ENCODE results near the gene GRIN3A. TPM values are rescaled to one million over a fixed set of nuclear protein-coding genes. Genes with fewer than 3 reads are reported as not detected.

The GRIN3A gene
- total RNA-seq = under 1 TPM in 3 of 4 donors, not detected in 1; 0.27 to 0.48 (median 0.37) TPM

- Histone ChIP-seq H3K27me3 (peaks cover 87% of the 10 kb centered on the region), H3K4me3 (peak within 1 kb of the TSS; percentile 16 to 51 (median 29)), H3K4me1 (peaks cover 7 to 19% (median 14%) of the 10 kb centered on the region in 4 donors), H3K9me3 (no peaks in the 10 kb centered on the region), H3K36me3 (no peaks in the 10 kb centered on the region), H3K27ac (no peak within 1 kb of the TSS)
- DNase-seq = peak; percentile 26
- intact Hi-C loops (cut with DNase I; ENCODE audit: low total_unique reads) = no loop called here
- in situ Hi-C loops (cut with MboI; ENCODE audit: low pct_ligation_motif_present in 1 of 4, low pct_unique_long_range_greater_than_20kb in 1 of 4, low sequenced_read_pairs in 3 of 4) = no loop called here
- TF ChIP-seq POLR2AphosphoS5 (IDR thresholded peaks at IDR 0.05) (no peak), POLR2A (IDR thresholded peaks at IDR 0.05) (no peak), EP300 (IDR thresholded peaks at IDR 0.05; ENCODE audit: low read depth) (no peak)
- TF ChIP-seq, protein P1, sequence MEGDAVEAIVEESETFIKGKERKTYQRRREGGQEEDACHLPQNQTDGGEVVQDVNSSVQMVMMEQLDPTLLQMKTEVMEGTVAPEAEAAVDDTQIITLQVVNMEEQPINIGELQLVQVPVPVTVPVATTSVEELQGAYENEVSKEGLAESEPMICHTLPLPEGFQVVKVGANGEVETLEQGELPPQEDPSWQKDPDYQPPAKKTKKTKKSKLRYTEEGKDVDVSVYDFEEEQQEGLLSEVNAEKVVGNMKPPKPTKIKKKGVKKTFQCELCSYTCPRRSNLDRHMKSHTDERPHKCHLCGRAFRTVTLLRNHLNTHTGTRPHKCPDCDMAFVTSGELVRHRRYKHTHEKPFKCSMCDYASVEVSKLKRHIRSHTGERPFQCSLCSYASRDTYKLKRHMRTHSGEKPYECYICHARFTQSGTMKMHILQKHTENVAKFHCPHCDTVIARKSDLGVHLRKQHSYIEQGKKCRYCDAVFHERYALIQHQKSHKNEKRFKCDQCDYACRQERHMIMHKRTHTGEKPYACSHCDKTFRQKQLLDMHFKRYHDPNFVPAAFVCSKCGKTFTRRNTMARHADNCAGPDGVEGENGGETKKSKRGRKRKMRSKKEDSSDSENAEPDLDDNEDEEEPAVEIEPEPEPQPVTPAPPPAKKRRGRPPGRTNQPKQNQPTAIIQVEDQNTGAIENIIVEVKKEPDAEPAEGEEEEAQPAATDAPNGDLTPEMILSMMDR (IDR thresholded peaks at IDR 0.05) = no peak
- 4 to 6% methylated on average over 4 to 26 of the region's 26 CpGs for WGBS, 2 donors (ENCODE audit: low coverage in 1 of 2)
Observed at GRCh38 chr9:101738566-101739183, at the start of gene GRIN3A. GRIN3A (minus strand) TSS chr9:101738647; CDS start chr9:101737979, 668 bp downstream.

- no peak overlapping the region for H3K4me3 ChIP-seq
- no peak for DNase-seq
- 31 to 40% methylated on average over 1 of the region's 1 CpG for WGBS, 2 donors (ENCODE audit: low coverage in 1 of 2)
- H3K27ac ChIP-seq = no peak overlapping the region
- intact Hi-C loops (cut with DNase I; ENCODE audit: low total_unique reads) = no loop called here
- TF ChIP-seq, protein P1 (IDR thresholded peaks at IDR 0.05) = no peak
- no peak for TF ChIP-seq EP300 (IDR thresholded peaks at IDR 0.05; ENCODE audit: low read depth)
- no peak for TF ChIP-seq POLR2A (IDR thresholded peaks at IDR 0.05)
- no peak for TF ChIP-seq POLR2AphosphoS5 (IDR thresholded peaks at IDR 0.05)
- no peaks in the 10 kb centered on the region for H3K9me3 ChIP-seq
- in situ Hi-C loops (cut with MboI; ENCODE audit: low pct_ligation_motif_present in 1 of 4, low pct_unique_long_range_greater_than_20kb in 1 of 4, low sequenced_read_pairs in 3 of 4) = no loop called here
- no peaks in the 10 kb centered on the region for H3K27me3 ChIP-seq
- H3K36me3 ChIP-seq = no peaks in the 10 kb centered on the region
- H3K4me1 ChIP-seq = no peaks in the 10 kb centered on the region
Observed at GRCh38 chr9:101787891-101788290, 49.4 kb upstream of the GRIN3A start.

- intact Hi-C loops (cut with DNase I; ENCODE audit: low total_unique reads) = no loop called here
- no peaks in the 10 kb centered on the region for H3K4me1 ChIP-seq
- H3K27ac ChIP-seq = no peak overlapping the region
- H3K36me3 ChIP-seq = no peaks in the 10 kb centered on the region
- DNase-seq = no peak
- TF ChIP-seq, protein P1 (IDR thresholded peaks at IDR 0.05) = no peak
- TF ChIP-seq POLR2AphosphoS5 (IDR thresholded peaks at IDR 0.05) = no peak
- no peak for TF ChIP-seq POLR2A (IDR thresholded peaks at IDR 0.05)
- no peak for TF ChIP-seq EP300 (IDR thresholded peaks at IDR 0.05; ENCODE audit: low read depth)
- in situ Hi-C loops (cut with MboI; ENCODE audit: low pct_ligation_motif_present in 1 of 4, low pct_unique_long_range_greater_than_20kb in 1 of 4, low sequenced_read_pairs in 3 of 4) = no loop called here
- H3K27me3 ChIP-seq = no peaks in the 10 kb centered on the region
- WGBS, 2 donors (ENCODE audit: low coverage in 1 of 2) = 33 to 53% methylated on average over 3 to 4 of the region's 4 CpGs
- no peaks in the 10 kb centered on the region for H3K9me3 ChIP-seq
- H3K4me3 ChIP-seq = no peak overlapping the region
Observed at GRCh38 chr9:101778332-101778731, 39.9 kb upstream of the GRIN3A start.

GRCh38 chr9:101764472-101764871 lies 26.0 kb upstream of the GRIN3A start:
- Histone ChIP-seq H3K4me1 (no peaks in the 10 kb centered on the region), H3K27ac (no peak overlapping the region), H3K36me3 (no peaks in the 10 kb centered on the region), H3K9me3 (no peaks in the 10 kb centered on the region), H3K4me3 (no peak overlapping the region), H3K27me3 (no peaks in the 10 kb centered on the region)
- 25 to 51% methylated on average over 3 of the region's 3 CpGs for WGBS, 2 donors (ENCODE audit: low coverage in 1 of 2)
- in situ Hi-C loops (cut with MboI; ENCODE audit: low pct_ligation_motif_present in 1 of 4, low pct_unique_long_range_greater_than_20kb in 1 of 4, low sequenced_read_pairs in 3 of 4) (no loop called here), intact Hi-C loops (cut with DNase I; ENCODE audit: low total_unique reads) (no loop called here)
- TF ChIP-seq POLR2AphosphoS5 (IDR thresholded peaks at IDR 0.05) = no peak
- no peak for TF ChIP-seq POLR2A (IDR thresholded peaks at IDR 0.05)
- no peak for TF ChIP-seq EP300 (IDR thresholded peaks at IDR 0.05; ENCODE audit: low read depth)
- TF ChIP-seq, protein P1 (IDR thresholded peaks at IDR 0.05) = no peak
- no peak for DNase-seq

All from transverse colon (tissue), 4 donors.